Measurements from ENCODE around the gene LRMDA. TPM values are rescaled to one million over a fixed set of nuclear protein-coding genes. Genes with fewer than 3 reads are reported as not detected.

LRMDA gene
- polyA plus RNA-seq, 2 of the 4 experiments (the other 2 are of a cell fraction), result 4.6 to 5.2 TPM

DNA sequence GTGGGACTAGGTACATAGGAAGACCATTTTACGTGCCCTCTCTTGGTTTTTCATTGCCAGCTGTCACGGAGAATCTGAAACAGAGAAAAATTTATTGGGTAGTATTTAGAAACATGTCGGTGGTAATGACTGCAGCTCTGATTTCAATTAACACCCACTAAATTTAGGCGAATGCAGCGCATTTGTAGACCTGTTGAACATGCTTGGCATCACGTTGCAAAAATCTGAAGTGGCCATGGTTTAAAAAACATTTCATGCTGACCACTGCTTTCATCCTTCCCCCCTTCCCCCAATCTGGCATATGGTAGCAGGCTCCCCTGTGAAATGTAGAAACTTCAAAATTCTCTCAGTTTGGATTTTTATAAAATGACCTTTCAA, 34.0 kb downstream of the LRMDA start:
- no peaks in the 10 kb centered on the region for H3K9me3 ChIP-seq
- TF ChIP-seq POLR2AphosphoS2 (conservative IDR thresholded peaks at IDR 0.05; ENCODE audit: low read length), result no peak
- no peak for TF ChIP-seq HEYL (CRISPR knock-in tag; IDR thresholded peaks at IDR 0.05)
- TF ChIP-seq HOXB5 (CRISPR knock-in tag; IDR thresholded peaks at IDR 0.05), result no peak
- TF ChIP-seq HDAC2 (IDR thresholded peaks at IDR 0.05), result no peak
- no peak for TF ChIP-seq EHMT2 (IDR thresholded peaks at IDR 0.05; ENCODE audit: low read depth)
- no peak for TF ChIP-seq MAZ (IDR thresholded peaks at IDR 0.05; ENCODE audit: borderline replicate concordance, low read depth, low read length)
- TF ChIP-seq NPAS2 (CRISPR knock-in tag; IDR thresholded peaks at IDR 0.05; ENCODE audit: borderline replicate concordance), result no peak
- no peak for TF ChIP-seq RNF2 (IDR thresholded peaks at IDR 0.05; ENCODE audit: borderline replicate concordance, low read depth)
- no peak for TF ChIP-seq FOXS1 (CRISPR knock-in tag; IDR thresholded peaks at IDR 0.05)
- TF ChIP-seq, protein P1, sequence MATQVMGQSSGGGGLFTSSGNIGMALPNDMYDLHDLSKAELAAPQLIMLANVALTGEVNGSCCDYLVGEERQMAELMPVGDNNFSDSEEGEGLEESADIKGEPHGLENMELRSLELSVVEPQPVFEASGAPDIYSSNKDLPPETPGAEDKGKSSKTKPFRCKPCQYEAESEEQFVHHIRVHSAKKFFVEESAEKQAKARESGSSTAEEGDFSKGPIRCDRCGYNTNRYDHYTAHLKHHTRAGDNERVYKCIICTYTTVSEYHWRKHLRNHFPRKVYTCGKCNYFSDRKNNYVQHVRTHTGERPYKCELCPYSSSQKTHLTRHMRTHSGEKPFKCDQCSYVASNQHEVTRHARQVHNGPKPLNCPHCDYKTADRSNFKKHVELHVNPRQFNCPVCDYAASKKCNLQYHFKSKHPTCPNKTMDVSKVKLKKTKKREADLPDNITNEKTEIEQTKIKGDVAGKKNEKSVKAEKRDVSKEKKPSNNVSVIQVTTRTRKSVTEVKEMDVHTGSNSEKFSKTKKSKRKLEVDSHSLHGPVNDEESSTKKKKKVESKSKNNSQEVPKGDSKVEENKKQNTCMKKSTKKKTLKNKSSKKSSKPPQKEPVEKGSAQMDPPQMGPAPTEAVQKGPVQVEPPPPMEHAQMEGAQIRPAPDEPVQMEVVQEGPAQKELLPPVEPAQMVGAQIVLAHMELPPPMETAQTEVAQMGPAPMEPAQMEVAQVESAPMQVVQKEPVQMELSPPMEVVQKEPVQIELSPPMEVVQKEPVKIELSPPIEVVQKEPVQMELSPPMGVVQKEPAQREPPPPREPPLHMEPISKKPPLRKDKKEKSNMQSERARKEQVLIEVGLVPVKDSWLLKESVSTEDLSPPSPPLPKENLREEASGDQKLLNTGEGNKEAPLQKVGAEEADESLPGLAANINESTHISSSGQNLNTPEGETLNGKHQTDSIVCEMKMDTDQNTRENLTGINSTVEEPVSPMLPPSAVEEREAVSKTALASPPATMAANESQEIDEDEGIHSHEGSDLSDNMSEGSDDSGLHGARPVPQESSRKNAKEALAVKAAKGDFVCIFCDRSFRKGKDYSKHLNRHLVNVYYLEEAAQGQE (IDR thresholded peaks at IDR 0.05), result no peak
- ChIA-PET POLR2A (no interaction called here), CTCF (interaction anchor here (0.5 kb wide), 1 partner anchor 374 kb away, joined by 3 read pairs; no protein-coding TSS in a partner anchor)
- FAIRE-seq, result no peak
- DNase-seq (ENCODE audit: low read depth in 1 of 2, low spot score in 1 of 2), result no peak
- WGBS (ENCODE audit: missing lambda C conversion rate), result 89% methylated on average over 6 of the region's 6 CpGs
- no peak overlapping the region for H3K4me3 ChIP-seq
- no peak overlapping the region for H3K4me2 ChIP-seq
- H3K27ac ChIP-seq, result peak overlapping the region in 1 of 2 experiments; percentile 29; a peak in 1 of 6 replicates
- H3K4me1 ChIP-seq, result peaks cover 50% of the 10 kb centered on the region
- ATAC-seq, result no peak

DNA sequence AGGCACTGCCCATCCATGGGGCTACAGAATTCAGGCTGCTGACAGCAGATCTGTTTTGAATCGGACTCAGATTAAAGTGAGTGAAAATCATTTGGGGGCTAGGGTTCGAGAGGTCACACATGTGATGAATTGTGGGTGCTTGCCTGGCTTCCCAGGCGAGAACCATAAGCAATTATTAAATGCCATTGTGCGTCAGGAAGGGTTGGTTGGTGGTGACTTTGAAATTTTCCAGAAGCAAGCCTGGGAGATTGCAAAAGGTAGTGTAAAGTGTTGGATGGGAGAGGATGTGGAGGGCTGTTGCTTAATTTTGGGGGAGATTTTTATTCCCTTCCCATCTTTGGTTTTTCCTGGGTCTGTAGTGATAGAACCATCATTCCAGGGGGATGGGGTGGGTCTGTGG, 34.6 kb downstream of the LRMDA start:
- POLR2A ChIA-PET, result no interaction called here
- H3K4me2 ChIP-seq, result peak overlapping the region; percentile 49; the same call in 1 of the 3 replicates
- FAIRE-seq, result no peak
- WGBS (ENCODE audit: missing lambda C conversion rate), result 79% methylated on average over 4 of the region's 4 CpGs
- H3K4me3 ChIP-seq, result no peak overlapping the region
- H3K27ac ChIP-seq, result peak overlapping the region; percentile 21 to 83; a peak in 4 of 6 replicates
- ATAC-seq, result no peak
- CTCF ChIA-PET, result no interaction called here
- TF ChIP-seq, protein P2, sequence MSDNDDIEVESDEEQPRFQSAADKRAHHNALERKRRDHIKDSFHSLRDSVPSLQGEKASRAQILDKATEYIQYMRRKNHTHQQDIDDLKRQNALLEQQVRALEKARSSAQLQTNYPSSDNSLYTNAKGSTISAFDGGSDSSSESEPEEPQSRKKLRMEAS (IDR thresholded peaks at IDR 0.05), result no peak
- TF ChIP-seq MYC (IDR thresholded peaks at IDR 0.05; ENCODE audit: borderline replicate concordance, low read length), result no peak
- no peak for TF ChIP-seq RFX5 (IDR thresholded peaks at IDR 0.05)
- TF ChIP-seq MAFK (IDR thresholded peaks at IDR 0.05; ENCODE audit: partially characterized antibody), result no peak
- TF ChIP-seq RAD21 (conservative IDR thresholded peaks at IDR 0.05 in 1 of 2, IDR thresholded peaks at IDR 0.05 in 1 of 2), result no peak
- TF ChIP-seq TP53 (CRISPR knock-in tag; IDR thresholded peaks at IDR 0.05), result no peak
- TF ChIP-seq ZSCAN20 (CRISPR knock-in tag; IDR thresholded peaks at IDR 0.05), result no peak
- TF ChIP-seq CHD2 (IDR thresholded peaks at IDR 0.05; ENCODE audit: low read length, partially characterized antibody), result no peak
- TF ChIP-seq, protein P3, sequence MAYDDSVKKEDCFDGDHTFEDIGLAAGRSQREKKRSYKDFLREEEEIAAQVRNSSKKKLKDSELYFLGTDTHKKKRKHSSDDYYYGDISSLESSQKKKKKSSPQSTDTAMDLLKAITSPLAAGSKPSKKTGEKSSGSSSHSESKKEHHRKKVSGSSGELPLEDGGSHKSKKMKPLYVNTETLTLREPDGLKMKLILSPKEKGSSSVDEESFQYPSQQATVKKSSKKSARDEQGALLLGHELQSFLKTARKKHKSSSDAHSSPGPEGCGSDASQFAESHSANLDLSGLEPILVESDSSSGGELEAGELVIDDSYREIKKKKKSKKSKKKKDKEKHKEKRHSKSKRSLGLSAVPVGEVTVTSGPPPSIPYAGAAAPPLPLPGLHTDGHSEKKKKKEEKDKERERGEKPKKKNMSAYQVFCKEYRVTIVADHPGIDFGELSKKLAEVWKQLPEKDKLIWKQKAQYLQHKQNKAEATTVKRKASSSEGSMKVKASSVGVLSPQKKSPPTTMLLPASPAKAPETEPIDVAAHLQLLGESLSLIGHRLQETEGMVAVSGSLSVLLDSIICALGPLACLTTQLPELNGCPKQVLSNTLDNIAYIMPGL (CRISPR knock-in tag; IDR thresholded peaks at IDR 0.05; ENCODE audit: borderline replicate concordance), result no peak
- TF ChIP-seq HOXB5 (CRISPR knock-in tag; IDR thresholded peaks at IDR 0.05), result no peak
- no peak for TF ChIP-seq FOSB (CRISPR knock-in tag; IDR thresholded peaks at IDR 0.05)
- TF ChIP-seq RCOR1 (IDR thresholded peaks at IDR 0.05; ENCODE audit: low read depth, low read length), result no peak
- no peak for TF ChIP-seq EHMT2 (IDR thresholded peaks at IDR 0.05; ENCODE audit: low read depth)
- no peak for TF ChIP-seq HOXB13 (CRISPR knock-in tag; IDR thresholded peaks at IDR 0.05; ENCODE audit: low read depth)
- no peak for TF ChIP-seq ZC3H11A (IDR thresholded peaks at IDR 0.05)
- TF ChIP-seq, protein P4, sequence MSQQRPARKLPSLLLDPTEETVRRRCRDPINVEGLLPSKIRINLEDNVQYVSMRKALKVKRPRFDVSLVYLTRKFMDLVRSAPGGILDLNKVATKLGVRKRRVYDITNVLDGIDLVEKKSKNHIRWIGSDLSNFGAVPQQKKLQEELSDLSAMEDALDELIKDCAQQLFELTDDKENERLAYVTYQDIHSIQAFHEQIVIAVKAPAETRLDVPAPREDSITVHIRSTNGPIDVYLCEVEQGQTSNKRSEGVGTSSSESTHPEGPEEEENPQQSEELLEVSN (IDR thresholded peaks at IDR 0.05; ENCODE audit: borderline replicate concordance, low read depth), result no peak
- TF ChIP-seq, protein P5, sequence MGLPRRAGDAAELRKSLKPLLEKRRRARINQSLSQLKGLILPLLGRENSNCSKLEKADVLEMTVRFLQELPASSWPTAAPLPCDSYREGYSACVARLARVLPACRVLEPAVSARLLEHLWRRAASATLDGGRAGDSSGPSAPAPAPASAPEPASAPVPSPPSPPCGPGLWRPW (IDR thresholded peaks at IDR 0.05), result no peak
- TF ChIP-seq ESRRA (IDR thresholded peaks at IDR 0.05; ENCODE audit: borderline replicate concordance, low read length), result no peak
- no peak for TF ChIP-seq HDAC2 (IDR thresholded peaks at IDR 0.05)
- no peak for DNase-seq (ENCODE audit: low read depth in 1 of 2, low spot score in 1 of 2)
- H3K4me1 ChIP-seq, result peaks cover 55% of the 10 kb centered on the region
- no peaks in the 10 kb centered on the region for H3K9me3 ChIP-seq

Measured in A549 (cell line).